IMR-90 (cell line): ENCODE measurements around the gene MOB2. TPM values are rescaled to one million over a fixed set of nuclear protein-coding genes. Genes with fewer than 3 reads are reported as not detected.

Source experiments
- ATAC-seq: fragments of 200-7000 bp; cut with Tn5 transposase; 2 replicates; pipeline ENCODE4 v1.9.1; 2020; ENCODE audit warnings: low read depth, mild to moderate bottlenecking, moderate library complexity
- BruUV-seq: library from RNA; stranded (reverse); fragments of 400-500 nt; replicated peaks from 2 replicates; lab custom pipeline; 2021; lab: Mats Ljungman, UMichigan
- CTCF ChIA-PET: fragments of 300-600 bp; formaldehyde crosslinking; extraction: SDS; loops from one replicate; lab custom pipeline; 2021; ENCODE audit warnings: antibody characterized with exemption; lab: Yijun Ruan, JAX
- POLR2A ChIA-PET: fragments of 300-600 bp; sonication (Branson Sonifier 250); formaldehyde crosslinking; loops from one replicate; lab custom pipeline; 2022; ENCODE audit warnings: antibody characterized with exemption; ENCODE audit not compliant: unreplicated experiment; lab: Charles Lee
- DNase-seq: peaks from one replicate; pipeline ENCODE4 v3.0.0; 2013
- H2AFZ ChIP-seq: replicated peaks from 2 replicates; pipeline ENCODE3; 2013; ENCODE audit warnings: low read length, mild to moderate bottlenecking; ENCODE audit not compliant: poor library complexity
- H2AK5ac ChIP-seq: 2 replicates; pipeline ENCODE4 v1.6.1; 2013; ENCODE audit warnings: low read depth, low read length, inconsistent platforms
- H2AK9ac ChIP-seq: replicated peaks from 2 replicates; pipeline ENCODE3; 2013; ENCODE audit warnings: mild to moderate bottlenecking, low read depth, low read length, moderate library complexity; ENCODE audit not compliant: poor library complexity
- H2BK120ac ChIP-seq: 2 replicates; pipeline ENCODE4 v1.6.1; 2013; ENCODE audit warnings: low read depth, low read length, inconsistent platforms
- H2BK15ac ChIP-seq: 3 replicates; pipeline ENCODE4 v1.6.1; 2013; ENCODE audit warnings: low read depth, low read length, inconsistent platforms
- H2BK20ac ChIP-seq: 2 replicates; pipeline ENCODE4 v1.6.1; 2013; ENCODE audit warnings: low read depth, mild to moderate bottlenecking, inconsistent platforms, low read length, moderate library complexity
- H2BK5ac ChIP-seq: 2 replicates; pipeline ENCODE4 v1.6.1; 2013; ENCODE audit warnings: mild to moderate bottlenecking, low read depth, low read length, inconsistent platforms; ENCODE audit not compliant: poor library complexity, severe bottlenecking
- H3K14ac ChIP-seq: replicated peaks from 2 replicates; pipeline ENCODE4 v1.6.1; 2013; ENCODE audit warnings: low read depth, low read length, inconsistent platforms
- H3K18ac ChIP-seq: 2 replicates; pipeline ENCODE4 v1.6.1; 2013; ENCODE audit warnings: low read depth, low read length, control low read depth
- H3K23ac ChIP-seq: 2 replicates; pipeline ENCODE4 v1.6.1; 2013; ENCODE audit warnings: low read depth, low read length, inconsistent platforms
- H3K27ac ChIP-seq: 2 replicates; pipeline ENCODE4 v1.5.1; 2013; ENCODE audit warnings: mild to moderate bottlenecking, control low read depth, low read length; ENCODE audit not compliant: insufficient read depth
- H3K27me3 ChIP-seq: 2 replicates; pipeline ENCODE4 v1.6.1; 2013; ENCODE audit warnings: low read length; ENCODE audit not compliant: control insufficient read depth, insufficient read depth
- H3K36me3 ChIP-seq: 2 replicates; pipeline ENCODE4 v1.6.1; 2013; ENCODE audit warnings: low read length, mixed read lengths; ENCODE audit not compliant: control insufficient read depth, insufficient read depth
- H3K4ac ChIP-seq: 2 replicates; pipeline ENCODE4 v1.6.1; 2013; ENCODE audit warnings: low read depth, low read length, inconsistent platforms
- H3K4me1 ChIP-seq: 2 replicates; pipeline ENCODE4 v1.6.1; 2013; ENCODE audit warnings: low read length, mixed read lengths; ENCODE audit not compliant: control insufficient read depth, insufficient read depth
- H3K4me2 ChIP-seq: 2 replicates; pipeline ENCODE4 v1.6.1; 2013; ENCODE audit warnings: low read depth, mild to moderate bottlenecking, control low read depth, low read length, moderate library complexity
- H3K4me3 ChIP-seq: 2 replicates; pipeline ENCODE4 v1.5.1; 2013; ENCODE audit warnings: low read depth, mild to moderate bottlenecking, control low read depth, low read length, moderate library complexity; ENCODE audit not compliant: insufficient read depth
- H3K56ac ChIP-seq: 2 replicates; pipeline ENCODE4 v1.6.1; 2013; ENCODE audit warnings: low read length, inconsistent platforms; ENCODE audit not compliant: insufficient read depth; ENCODE audit errors: extremely low read depth
- H3K79me1 ChIP-seq, 2 experiments: 2 replicates each; pipeline ENCODE4 v1.6.1; 2013; ENCODE audit warnings: low read length in 2 of 2, inconsistent platforms in 1 of 2, low read depth in 1 of 2
- H3K9ac ChIP-seq: 2 replicates; pipeline ENCODE4 v1.6.1; 2013; ENCODE audit warnings: low read depth, low read length, control low read depth
- H3K9me1 ChIP-seq: 2 replicates; pipeline ENCODE4 v1.6.1; 2013; ENCODE audit warnings: low read length, inconsistent platforms; ENCODE audit not compliant: insufficient read depth
- H3K9me3 ChIP-seq: 2 replicates; pipeline ENCODE4 v1.6.1; 2013; ENCODE audit warnings: low read length; ENCODE audit not compliant: control insufficient read depth, insufficient read depth
- H4K20me1 ChIP-seq: 2 replicates; pipeline ENCODE4 v1.6.1; 2013; ENCODE audit warnings: low read length, inconsistent platforms; ENCODE audit not compliant: insufficient read depth
- H4K5ac ChIP-seq: 2 replicates; pipeline ENCODE4 v1.6.1; 2013; ENCODE audit warnings: mild to moderate bottlenecking, low read depth, low read length, control low read depth
- H4K8ac ChIP-seq, 2 experiments: 2 replicates each; pipeline ENCODE4 v1.6.1; 2013; ENCODE audit warnings: low read depth in 2 of 2, low read length in 2 of 2, control low read depth in 1 of 2, inconsistent platforms in 1 of 2
- H4K91ac ChIP-seq: 2 replicates; pipeline ENCODE4 v1.6.1; 2013; ENCODE audit warnings: low read depth, low read length, inconsistent platforms; ENCODE audit not compliant: insufficient read depth
- BHLHE40 ChIP-seq: fragments of 150-350 bp; IDR thresholded peaks from 2 replicates; pipeline ENCODE4 v1.6.1; 2016; ENCODE audit warnings: mild to moderate bottlenecking, low read depth, low read length
- CEBPB ChIP-seq: IDR thresholded peaks from 2 replicates; pipeline ENCODE4 v1.6.1; 2012; ENCODE audit warnings: low read depth, low read length, improper control_type of control experiment
- CHD1 ChIP-seq: IDR thresholded peaks from 2 replicates; pipeline ENCODE4 v1.6.1; 2012; ENCODE audit warnings: low read depth, low read length, improper control_type of control experiment
- CTCF ChIP-seq: conservative IDR thresholded peaks from 2 replicates; pipeline ENCODE4 v1.5.1; 2012; ENCODE audit warnings: mild to moderate bottlenecking, low read depth, low read length, improper control_type of control experiment
- ELK1 ChIP-seq: fragments of 150-350 bp; IDR thresholded peaks from 2 replicates; pipeline ENCODE4 v1.6.1; 2016; ENCODE audit warnings: low read depth, mild to moderate bottlenecking, low read length, moderate library complexity, borderline replicate concordance
- FOS ChIP-seq: fragments of 150-350 bp; IDR thresholded peaks from 2 replicates; pipeline ENCODE4 v1.6.1; 2016; ENCODE audit warnings: low read depth, low read length
- MAFK ChIP-seq: IDR thresholded peaks from 2 replicates; pipeline ENCODE4 v1.6.1; 2012; ENCODE audit warnings: low read depth, low read length, improper control_type of control experiment
- MAZ ChIP-seq: IDR thresholded peaks from 2 replicates; pipeline ENCODE4 v1.6.1; 2012; ENCODE audit warnings: low read depth, mild to moderate bottlenecking, low read length, improper control_type of control experiment, moderate library complexity, borderline replicate concordance
- MXI1 ChIP-seq: IDR thresholded peaks from 2 replicates; pipeline ENCODE4 v1.6.1; 2012; ENCODE audit warnings: low read depth, mild to moderate bottlenecking, low read length, moderate library complexity, borderline replicate concordance
- NFE2L2 ChIP-seq: fragments of 150-350 bp; IDR thresholded peaks from 2 replicates; pipeline ENCODE4 v1.6.1; 2016; ENCODE audit warnings: low read depth, mild to moderate bottlenecking, low read length
- POLR2A ChIP-seq: IDR thresholded peaks from 2 replicates; pipeline ENCODE4 v1.6.1; 2012; ENCODE audit warnings: mild to moderate bottlenecking, low read depth, low read length
- RAD21 ChIP-seq: IDR thresholded peaks from 2 replicates; pipeline ENCODE4 v1.6.1; 2012; ENCODE audit warnings: low read length, improper control_type of control experiment
- RCOR1 ChIP-seq: IDR thresholded peaks from 2 replicates; pipeline ENCODE4 v1.6.1; 2012; ENCODE audit warnings: mild to moderate bottlenecking, low read length, improper control_type of control experiment; ENCODE audit not compliant: insufficient replicate concordance
- RFX5 ChIP-seq: IDR thresholded peaks from 2 replicates; pipeline ENCODE4 v1.8.0; 2012; ENCODE audit warnings: low read depth, mild to moderate bottlenecking, low read length, moderate library complexity
- SMC3 ChIP-seq: fragments of 150-350 bp; IDR thresholded peaks from 2 replicates; pipeline ENCODE4 v1.6.1; 2016; ENCODE audit warnings: low read depth, mild to moderate bottlenecking, antibody characterized with exemption, low read length, moderate library complexity
- USF2 ChIP-seq: fragments of 150-350 bp; IDR thresholded peaks from 2 replicates; pipeline ENCODE4 v1.6.1; 2017; ENCODE audit warnings: mild to moderate bottlenecking, antibody characterized with exemption, low read length, low read depth
- WGBS, 2 experiments: methylation state at CpG; one replicate each; pipeline versions ENCODE4 v1.1.5 to v1.1.7; 2013; ENCODE audit warnings: missing lambda C conversion rate in 2 of 2; ENCODE audit not compliant: insufficient read length in 1 of 2; ENCODE audit errors: extremely low coverage in 2 of 2; 5-methylcytosine and 5-hydroxymethylcytosine counted together
- dilution Hi-C: fragments of 300-500 bp; cut with HindIII; formaldehyde crosslinking; loops from one replicate; pipeline ENCODE4 v1.14.3; 2018; ENCODE audit warnings: low sequenced_read_pairs; ENCODE audit not compliant: unreplicated experiment
- in situ Hi-C: fragments of 300-500 bp; cut with MboI; formaldehyde crosslinking; loops from 3 replicates; pipeline ENCODE4 v1.14.3; 2019; ENCODE audit warnings: low sequenced_read_pairs, inconsistent platforms, mixed read lengths
- intact Hi-C: fragments of 100-400 bp; cut with micrococcal nuclease; formaldehyde crosslinking; loops from 2 replicates; pipeline ENCODE4 v1.10.0; 2022
- polyA plus RNA-seq, 3 experiments: library from polyadenylated mRNA; depleted of rRNA; stranded (reverse); fragments of >200 nt; gene quantifications; 2 replicates each; pipeline ENCODE4 v1.2.3, GENCODE V29; 2012; ENCODE audit warnings: low replicate concordance in 1 of 3
- total RNA-seq: library from RNA; depleted of rRNA; stranded (reverse); fragments of >200 nt; gene quantifications from 2 replicates; pipeline ENCODE4 v1.2.3, GENCODE V29; 2012

Gene MOB2
- total and polyA plus RNA-seq, 2 of the 4 experiments (the other 2 are of a cell fraction): 23.7 to 36.2 TPM

GRCh38 chr11:1531449-1532013, 45.0 kb upstream of the MOB2 start:
- DNase-seq: no peak
- no peaks in the 10 kb centered on the region for H3K27me3 ChIP-seq
- H3K14ac ChIP-seq: no peak overlapping the region
- no peak overlapping the region for H2AK5ac ChIP-seq
- H2BK20ac ChIP-seq: no peak overlapping the region
- H3K4me1 ChIP-seq: peaks cover 3% of the 10 kb centered on the region; the same call in 1 of the 2 replicates
- no peak overlapping the region for H3K23ac ChIP-seq
- TF ChIP-seq MXI1: no peak
- no peak for TF ChIP-seq NFE2L2
- TF ChIP-seq FOS: no peak
- no peak for TF ChIP-seq CHD1
- TF ChIP-seq CTCF: no peak
- TF ChIP-seq RFX5: no peak
- no peak for TF ChIP-seq ELK1
- TF ChIP-seq USF2: no peak
- TF ChIP-seq BHLHE40: no peak
- no peak for TF ChIP-seq RCOR1
- no peak for TF ChIP-seq MAZ
- TF ChIP-seq SMC3: no peak
- TF ChIP-seq POLR2A: no peak
- no peak for TF ChIP-seq RAD21
- no peak for TF ChIP-seq CEBPB
- no peak for TF ChIP-seq MAFK
- H3K9ac ChIP-seq: no peak overlapping the region
- WGBS, 2 experiments: 90% methylated on average over 4 of the region's 12 CpGs; no CpG with 5 or more reads in 1 of the 2 experiments
- H2AFZ ChIP-seq: no peak overlapping the region
- CTCF ChIA-PET: no interaction called here
- no peak overlapping the region for H3K27ac ChIP-seq
- no peak overlapping the region for H4K91ac ChIP-seq
- H4K20me1 ChIP-seq: peaks cover 88% of the 10 kb centered on the region
- POLR2A ChIA-PET: no interaction called here
- H3K9me3 ChIP-seq: no peaks in the 10 kb centered on the region
- H3K4me3 ChIP-seq: no peak overlapping the region
- no peak overlapping the region for H3K4me2 ChIP-seq
- peaks cover 33 to 87% of the 10 kb centered on the region in 2 experiments for H3K79me1 ChIP-seq
- H3K18ac ChIP-seq: no peak overlapping the region
- H2BK15ac ChIP-seq: no peak overlapping the region
- peaks cover 9% of the 10 kb centered on the region for H3K36me3 ChIP-seq
- H2AK9ac ChIP-seq: no peak overlapping the region
- H4K5ac ChIP-seq: no peak overlapping the region
- H2BK120ac ChIP-seq: no peak overlapping the region
- dilution Hi-C loops (no loop called here), intact Hi-C loops (no loop called here), in situ Hi-C loops (no loop called here)
- H3K56ac ChIP-seq: no peak overlapping the region
- H3K9me1 ChIP-seq: peaks cover 19% of the 10 kb centered on the region
- no TSS peak for BruUV-seq
- no peak overlapping the region for H3K4ac ChIP-seq
- H4K8ac ChIP-seq: no peak overlapping the region
- no peak for ATAC-seq
- H2BK5ac ChIP-seq: no peak overlapping the region
